ENCODE data around the gene SEPHS2. TPM values are rescaled to one million over a fixed set of nuclear protein-coding genes. Genes with fewer than 3 reads are reported as not detected.

Gene SEPHS2
- total RNA-seq, 1 experiment from 2014 or later: 52.6 TPM

GRCh38 chr16:30395992-30396585, 49.6 kb downstream of the SEPHS2 start:
- peak overlapping the region; percentile 68 for H3K9ac ChIP-seq (ENCODE audit: extremely low read depth, insufficient read length, low read length)
- no peak for TF ChIP-seq CTCF (conservative IDR thresholded peaks at IDR 0.05)
- peak overlapping the region; percentile 88 for H3K4me2 ChIP-seq (ENCODE audit: insufficient read depth, insufficient read length, low read length)
- H3K27ac Mint-ChIP-seq: peak overlapping the region; percentile 14 to 70 (median 39)
- H3T11ph ChIP-seq (ENCODE audit: low read length): no peak overlapping the region
- no peak overlapping the region for H3K56ac ChIP-seq (ENCODE audit: insufficient read length, low read depth, low read length)
- peaks cover 22% of the 10 kb centered on the region for H3K23me2 ChIP-seq (ENCODE audit: insufficient read length, low read depth, low read length, poor library complexity, severe bottlenecking)
- no peak overlapping the region for H3K4ac ChIP-seq (ENCODE audit: low read depth, low read length)
- H2BK15ac ChIP-seq (ENCODE audit: low read depth, low read length): no peak overlapping the region
- peak overlapping the region; percentile 4 for H3K14ac ChIP-seq (ENCODE audit: insufficient read depth, low read length)
- no peaks in the 10 kb centered on the region for H3K27me3 ChIP-seq (ENCODE audit: insufficient read depth, low read length)
- H2BK20ac ChIP-seq (ENCODE audit: low read depth, low read length, poor library complexity, severe bottlenecking): no peak overlapping the region
- no peak overlapping the region for H3K18ac ChIP-seq (ENCODE audit: insufficient read length, low read depth, low read length)
- no peak overlapping the region for H2AFZ ChIP-seq (ENCODE audit: low read length)
- no peak overlapping the region for H4K5ac ChIP-seq (ENCODE audit: insufficient read length, low read depth, low read length)
- peaks cover 9 to 33% (median 20%) of the 10 kb centered on the region in 3 experiments; a peak in 6 of 7 replicates for H3K36me3 Mint-ChIP-seq (ENCODE audit: insufficient read depth in 1 of 3, low read depth in 3 of 3)
- DNase-seq: no peak
- peak overlapping the region; percentile 90 to 91 for H3K4me3 Mint-ChIP-seq
- H4K20me1 ChIP-seq (ENCODE audit: control insufficient read depth, insufficient read depth, insufficient read length): no peaks in the 10 kb centered on the region
- no peak overlapping the region for H2BK120ac ChIP-seq (ENCODE audit: low read depth, low read length, poor library complexity, severe bottlenecking)
- H2AK5ac ChIP-seq (ENCODE audit: insufficient read length, low read length): no peak overlapping the region
- no peak overlapping the region for H3K27ac ChIP-seq (ENCODE audit: insufficient read length, low read depth, low read length)
- no peaks in the 10 kb centered on the region; the same call in 1 of the 2 replicates for H3K4me1 ChIP-seq (ENCODE audit: insufficient read depth, low read length)
- H3K9me3 Mint-ChIP-seq: no peaks in the 10 kb centered on the region; a peak in 1 of 5 replicates
- H3K23ac ChIP-seq (ENCODE audit: insufficient read length, low read depth, low read length): no peak overlapping the region
- no peaks in the 10 kb centered on the region for H3K79me1 ChIP-seq (ENCODE audit: insufficient read depth, low read depth, low read length, poor library complexity, severe bottlenecking)
- H2BK5ac ChIP-seq (ENCODE audit: insufficient read length, low read length): no peak overlapping the region
- H4K91ac ChIP-seq (ENCODE audit: insufficient read length, low read depth, low read length): no peak overlapping the region
- peaks cover 29 to 42% of the 10 kb centered on the region in 2 experiments for H3K4me1 Mint-ChIP-seq
- no peak overlapping the region for H2BK12ac ChIP-seq (ENCODE audit: insufficient read length, low read depth, low read length)
- no peaks in the 10 kb centered on the region for H3K9me3 ChIP-seq (ENCODE audit: control insufficient read depth, low read depth, low read length)
- H3K79me2 ChIP-seq (ENCODE audit: insufficient read depth, low read length): peaks cover 4% of the 10 kb centered on the region; the same call in 1 of the 2 replicates
- peaks cover 2% of the 10 kb centered on the region for H3K27me3 Mint-ChIP-seq (ENCODE audit: low read depth)
- WGBS (ENCODE audit: extremely low coverage, insufficient read length, low lambda C conversion rate): no CpG with 5 or more reads among the region's 13 CpGs
- H4K8ac ChIP-seq (replicated peaks; ENCODE audit: insufficient read length, low read depth, low read length): no peak overlapping the region
